Natural killer cell (primary cell): ENCODE results near the gene BLACAT1. TPM values are rescaled to one million over a fixed set of nuclear protein-coding genes. Genes with fewer than 3 reads are reported as not detected.

ENCODE experiments used
- ATAC-seq, 3 donors: fragments of 150-1000 bp in 2 of 3; fragments of 200-7000 bp in 1 of 3; cut with Tn5 transposase; 1 replicate in 1 of 3; 2 replicates in 2 of 3; pipeline ENCODE4 v1.10.0; 2021; ENCODE audit warnings: mild to moderate bottlenecking in 2 of 3, moderate library complexity in 2 of 3
- DNase-seq, 2 donors: peaks; one replicate each; pipeline versions ENCODE4 v3.0.0 to v3.0.0-alpha.2; 2013 to 2021; ENCODE audit warnings: mixed read lengths in 1 of 2
- H3K27ac ChIP-seq: one replicate; pipeline ENCODE4 v1.5.1; 2013; ENCODE audit warnings: mild to moderate bottlenecking, low read length
- H3K27me3 ChIP-seq: one replicate; pipeline ENCODE4 v1.6.1; 2013; ENCODE audit warnings: low read length; ENCODE audit not compliant: control insufficient read depth, insufficient read depth
- H3K36me3 ChIP-seq: one replicate; pipeline ENCODE4 v1.6.1; 2013; ENCODE audit warnings: low read length; ENCODE audit not compliant: control insufficient read depth, insufficient read depth
- H3K4me1 ChIP-seq: one replicate; pipeline ENCODE4 v1.6.1; 2013; ENCODE audit warnings: low read length; ENCODE audit not compliant: control insufficient read depth, insufficient read depth
- H3K4me3 ChIP-seq: one replicate; pipeline ENCODE4 v1.5.1; 2013; ENCODE audit warnings: low read length
- H3K9me3 ChIP-seq: one replicate; pipeline ENCODE4 v1.6.1; 2013; ENCODE audit warnings: low read length; ENCODE audit not compliant: control insufficient read depth, insufficient read depth
- H3K27ac Mint-ChIP-seq, 2 donors: one replicate each; pipeline ENCODE4 v1.8.0; 2022; ENCODE audit warnings: mild to moderate bottlenecking in 2 of 2, mixed read lengths in 2 of 2, moderate library complexity in 1 of 2
- H3K27me3 Mint-ChIP-seq, 2 donors: one replicate each; pipeline ENCODE4 v1.8.0; 2022; ENCODE audit warnings: low read depth in 2 of 2, mixed read lengths in 2 of 2
- H3K36me3 Mint-ChIP-seq: one replicate; pipeline ENCODE4 v1.8.0; 2022; ENCODE audit warnings: mixed read lengths
- H3K4me1 Mint-ChIP-seq, 2 donors: one replicate each; pipeline ENCODE4 v1.8.0; 2022; ENCODE audit warnings: mixed read lengths in 2 of 2
- H3K4me3 Mint-ChIP-seq: one replicate; pipeline ENCODE4 v1.8.0; 2022; ENCODE audit warnings: mild to moderate bottlenecking, moderate library complexity, mixed read lengths
- H3K9me3 Mint-ChIP-seq, 2 donors: one replicate each; pipeline ENCODE4 v1.8.0; 2022; ENCODE audit warnings: mixed read lengths in 2 of 2
- WGBS: methylation state at CpG from one replicate; pipeline ENCODE4 v1.1.7; 2013; ENCODE audit warnings: missing lambda C conversion rate; ENCODE audit not compliant: insufficient coverage; 5-methylcytosine and 5-hydroxymethylcytosine counted together
- intact Hi-C: fragments of 100-400 bp; cut with micrococcal nuclease; formaldehyde crosslinking; loops from one replicate; pipeline ENCODE4 v1.14.2; 2022
- total RNA-seq, 4 donors: library from RNA; stranded (reverse); fragments of 120-200 nt in 1 of 4; gene quantifications; one replicate each; pipeline versions ENCODE4 v1.2.3 to v1.2.4, GENCODE V29; 2013 to 2022
- TF ChIP-seq, protein P1 (sequence below): fragments of 200-600 bp; IDR thresholded peaks from one replicate; pipeline ENCODE4 v1.8.0; 2022; ENCODE audit warnings: antibody characterized with exemption

BLACAT1 gene
- total RNA-seq, 3 donors from 2014 or later (not counting 1 experiment from before 2014, with no cell fraction given): 0.09 to 0.13 TPM; not detected in 1

DNA sequence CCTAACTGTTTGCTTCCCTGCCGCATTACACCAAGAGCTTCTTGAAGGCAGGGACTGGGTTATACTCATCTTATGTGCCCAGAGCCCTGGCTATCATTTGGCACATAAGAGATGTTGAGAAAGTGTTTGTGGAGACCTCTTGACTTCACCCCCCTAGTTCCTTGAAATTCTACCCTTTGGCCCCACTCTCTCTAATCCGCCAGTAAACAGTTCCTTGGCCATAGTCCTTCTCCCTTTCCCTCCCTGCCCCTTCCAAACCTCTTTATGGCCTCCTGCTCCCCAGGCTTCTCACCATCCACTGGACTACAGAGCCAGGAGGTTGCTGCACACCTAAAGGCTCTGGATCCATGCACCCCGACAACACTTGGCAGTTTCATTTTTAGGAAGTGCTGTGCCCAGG, 47.1 kb upstream of the BLACAT1 start:
- TF ChIP-seq, protein P1, sequence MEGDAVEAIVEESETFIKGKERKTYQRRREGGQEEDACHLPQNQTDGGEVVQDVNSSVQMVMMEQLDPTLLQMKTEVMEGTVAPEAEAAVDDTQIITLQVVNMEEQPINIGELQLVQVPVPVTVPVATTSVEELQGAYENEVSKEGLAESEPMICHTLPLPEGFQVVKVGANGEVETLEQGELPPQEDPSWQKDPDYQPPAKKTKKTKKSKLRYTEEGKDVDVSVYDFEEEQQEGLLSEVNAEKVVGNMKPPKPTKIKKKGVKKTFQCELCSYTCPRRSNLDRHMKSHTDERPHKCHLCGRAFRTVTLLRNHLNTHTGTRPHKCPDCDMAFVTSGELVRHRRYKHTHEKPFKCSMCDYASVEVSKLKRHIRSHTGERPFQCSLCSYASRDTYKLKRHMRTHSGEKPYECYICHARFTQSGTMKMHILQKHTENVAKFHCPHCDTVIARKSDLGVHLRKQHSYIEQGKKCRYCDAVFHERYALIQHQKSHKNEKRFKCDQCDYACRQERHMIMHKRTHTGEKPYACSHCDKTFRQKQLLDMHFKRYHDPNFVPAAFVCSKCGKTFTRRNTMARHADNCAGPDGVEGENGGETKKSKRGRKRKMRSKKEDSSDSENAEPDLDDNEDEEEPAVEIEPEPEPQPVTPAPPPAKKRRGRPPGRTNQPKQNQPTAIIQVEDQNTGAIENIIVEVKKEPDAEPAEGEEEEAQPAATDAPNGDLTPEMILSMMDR: no peak
- Histone ChIP-seq H3K27ac (no peak overlapping the region), H3K36me3 (no peaks in the 10 kb centered on the region), H3K9me3 (no peaks in the 10 kb centered on the region), H3K4me1 (peaks cover 20% of the 10 kb centered on the region), H3K4me3 (no peak overlapping the region), H3K27me3 (no peaks in the 10 kb centered on the region)
- peak overlapping the region; percentile 6 to 9 for H3K27ac Mint-ChIP-seq
- H3K4me3 Mint-ChIP-seq: peak overlapping the region; percentile 72
- no peaks in the 10 kb centered on the region for H3K9me3 Mint-ChIP-seq
- intact Hi-C loops: no loop called here
- no peak for DNase-seq
- no peak for ATAC-seq
- no peaks in the 10 kb centered on the region for H3K36me3 Mint-ChIP-seq
- H3K4me1 Mint-ChIP-seq: peaks cover 0 to 15% of the 10 kb centered on the region in 2 donors
- WGBS: 90% methylated on average over 3 of the region's 3 CpGs
- H3K27me3 Mint-ChIP-seq: peaks cover 0 to 7% of the 10 kb centered on the region in 2 donors

DNA sequence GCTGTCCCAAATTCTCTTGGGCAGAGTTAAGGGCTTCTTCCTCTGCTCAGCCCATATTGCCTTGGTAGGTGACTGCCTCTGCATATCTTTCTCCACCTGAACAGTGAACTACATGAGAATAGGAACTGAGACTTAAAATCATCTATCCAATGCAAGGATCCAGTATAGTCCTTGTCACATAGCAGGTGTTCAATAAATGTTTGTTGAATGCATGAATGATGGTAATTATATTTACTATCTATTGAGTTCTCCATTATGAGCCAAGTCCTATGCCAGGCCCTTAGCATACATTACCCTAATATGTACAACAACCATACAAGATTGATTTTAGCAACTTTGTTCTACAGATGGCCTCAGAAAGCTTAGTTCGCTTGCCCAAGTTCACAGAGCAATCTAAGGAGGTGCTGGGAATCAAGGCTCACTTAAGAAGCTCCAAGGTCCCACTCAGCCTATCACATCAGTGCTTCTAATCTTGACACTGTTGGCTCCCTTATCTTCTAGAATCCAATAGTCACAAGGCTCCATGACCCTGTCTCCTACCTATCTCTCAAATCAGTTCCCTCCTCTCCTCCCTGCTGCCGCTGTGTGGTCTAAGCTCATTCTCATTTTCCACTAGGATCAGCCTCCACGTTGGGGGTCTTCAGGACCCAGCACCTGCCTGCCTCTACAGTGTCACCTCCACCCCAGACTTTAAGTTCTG, 46.4 kb upstream of the BLACAT1 start:
- Mint-ChIP-seq H3K4me3 (peak overlapping the region; percentile 35), H3K36me3 (no peaks in the 10 kb centered on the region), H3K27ac (peak overlapping the region; percentile 6 to 9), H3K4me1 (peaks cover 0 to 15% of the 10 kb centered on the region in 2 donors), H3K27me3 (peaks cover 0 to 9% of the 10 kb centered on the region in 2 donors), H3K9me3 (no peaks in the 10 kb centered on the region)
- H3K4me3 ChIP-seq: no peak overlapping the region
- H3K27ac ChIP-seq: no peak overlapping the region
- intact Hi-C loops: no loop called here
- no peaks in the 10 kb centered on the region for H3K27me3 ChIP-seq
- DNase-seq (no peak), ATAC-seq (no peak)
- 95% methylated on average over 3 of the region's 3 CpGs for WGBS
- TF ChIP-seq, protein P1: no peak
- peaks cover 20% of the 10 kb centered on the region for H3K4me1 ChIP-seq
- H3K36me3 ChIP-seq: no peaks in the 10 kb centered on the region
- no peaks in the 10 kb centered on the region for H3K9me3 ChIP-seq

DNA sequence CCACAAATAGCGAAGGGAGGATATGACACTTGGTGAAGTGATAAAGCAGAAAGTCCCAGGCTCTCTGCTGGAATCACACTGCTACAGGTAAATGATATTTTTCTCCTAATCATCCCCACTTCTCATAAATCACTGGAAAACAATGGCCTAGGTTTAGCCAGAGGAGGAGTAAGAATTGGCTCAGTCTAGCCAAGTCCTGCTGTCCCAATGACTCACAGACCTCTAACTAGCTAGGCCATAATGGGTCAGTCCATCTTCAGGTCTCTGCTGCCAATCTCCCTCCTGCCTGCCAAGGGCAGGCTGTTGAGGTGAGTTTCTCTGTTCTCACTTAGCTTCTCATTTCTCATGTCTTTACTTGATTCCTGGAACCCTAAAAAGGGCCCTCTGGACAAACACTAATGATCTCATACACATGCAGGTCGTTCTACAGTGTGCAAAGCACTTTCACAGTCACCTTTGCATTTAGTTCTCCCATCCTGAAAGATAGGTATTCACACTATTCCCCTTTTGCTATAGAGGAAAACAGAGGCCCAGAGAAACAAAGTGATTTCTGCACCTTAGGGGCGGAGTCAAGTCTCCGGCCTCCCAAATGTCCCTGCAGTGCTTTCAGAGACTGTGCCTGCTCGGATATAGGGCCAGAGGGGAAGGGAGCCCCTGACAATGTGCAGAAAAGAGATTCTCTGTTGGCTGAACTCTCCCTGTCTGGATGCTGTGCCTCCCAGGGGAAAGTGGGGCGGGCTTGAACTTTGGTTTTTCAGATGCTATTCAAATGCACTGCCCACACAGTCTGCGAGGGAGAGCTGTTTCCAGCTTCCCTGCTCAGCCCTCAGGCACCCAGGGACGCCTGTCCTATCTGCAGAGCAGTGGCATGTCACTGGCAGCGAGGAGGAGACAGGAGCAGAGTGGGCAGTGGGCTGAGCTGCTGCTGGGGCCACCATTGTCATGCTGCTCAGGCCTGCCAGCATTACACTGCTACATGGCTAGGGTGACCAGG, 44.7 kb upstream of the BLACAT1 start:
- DNase-seq (no peak), ATAC-seq (no peak)
- TF ChIP-seq, protein P1: no peak
- H3K27ac Mint-ChIP-seq: no peak overlapping the region
- Histone ChIP-seq H3K27me3 (no peaks in the 10 kb centered on the region), H3K27ac (no peak overlapping the region), H3K4me1 (peaks cover 16% of the 10 kb centered on the region), H3K9me3 (no peaks in the 10 kb centered on the region), H3K4me3 (no peak overlapping the region), H3K36me3 (no peaks in the 10 kb centered on the region)
- peaks cover 0 to 15% of the 10 kb centered on the region in 2 donors for H3K4me1 Mint-ChIP-seq
- H3K4me3 Mint-ChIP-seq: no peak overlapping the region
- no peaks in the 10 kb centered on the region for H3K9me3 Mint-ChIP-seq
- WGBS: 82% methylated on average over 9 of the region's 9 CpGs
- no peaks in the 10 kb centered on the region for H3K36me3 Mint-ChIP-seq
- H3K27me3 Mint-ChIP-seq: peaks cover 4 to 11% of the 10 kb centered on the region in 2 donors
- intact Hi-C loops: no loop called here
